H1 (cell line): ENCODE results near the gene ATM.

Experiments used
- CTCF ChIP-seq, 3 experiments: IDR thresholded peaks; 1 replicate in 2 of 3; 2 replicates in 1 of 3; pipeline versions ENCODE4 v1.5.1 to v1.6.1; 2011; ENCODE audit warnings: low read length in 3 of 3, mild to moderate bottlenecking in 3 of 3, inconsistent platforms in 2 of 3, low read depth in 1 of 3, moderate library complexity in 1 of 3; ENCODE audit not compliant: insufficient read depth in 1 of 3; ENCODE audit errors: control extremely low read depth in 1 of 3
- EP300 ChIP-seq, 2 experiments: IDR thresholded peaks; 1 replicate in 1 of 2; 2 replicates in 1 of 2; pipeline ENCODE4 v1.6.1; 2011 to 2012; ENCODE audit warnings: low read depth in 2 of 2, low read length in 2 of 2, mild to moderate bottlenecking in 2 of 2, borderline replicate concordance in 1 of 2, inconsistent platforms in 1 of 2, moderate library complexity in 1 of 2
- NANOG ChIP-seq: IDR thresholded peaks from 2 replicates; pipeline ENCODE4 v1.6.1; 2011; ENCODE audit warnings: low read length, low read depth, mild to moderate bottlenecking, inconsistent platforms; ENCODE audit not compliant: insufficient read depth, poor library complexity, severe bottlenecking
- NRF1 ChIP-seq: IDR thresholded peaks from 2 replicates; pipeline ENCODE4 v1.6.1; 2011; ENCODE audit warnings: mild to moderate bottlenecking, low read depth, low read length, improper control_type of control experiment

- TF ChIP-seq CTCF (IDR thresholded peaks at IDR 0.05; ENCODE audit: control extremely low read depth in 1 of 3, insufficient read depth in 1 of 3, low read depth in 1 of 3, low read length in 3 of 3) (no peak), NRF1 (no peak), NANOG (no peak), EP300 (IDR thresholded peaks at IDR 0.05; ENCODE audit: borderline replicate concordance in 1 of 2, low read depth in 2 of 2, low read length in 2 of 2) (no peak)
Measured at GRCh38 chr11:108369064-108369463, 146.2 kb downstream of the ATM start.
